ENCODE results near the gene FTCD. TPM values are rescaled to one million over a fixed set of nuclear protein-coding genes. Genes with fewer than 3 reads are reported as not detected.

FTCD gene
- total RNA-seq, 1 donor from 2014 or later, result 0.33 TPM

GRCh38 chr21:46118316-46119143 is 36.8 kb downstream of the FTCD start:
- TF ChIP-seq CTCF (IDR thresholded peaks at IDR 0.05; ENCODE audit: insufficient read depth, low read length, poor library complexity, severe bottlenecking), result no peak
- Histone ChIP-seq H3K4me3 (ENCODE audit: low read depth, low read length) (no peak overlapping the region), H3K27me3 (ENCODE audit: control insufficient read depth, insufficient read depth, low read length) (no peaks in the 10 kb centered on the region), H3K36me3 (ENCODE audit: control insufficient read depth, insufficient read depth, low read length) (peaks cover 2% of the 10 kb centered on the region)
- no peak for DNase-seq (ENCODE audit: low read depth)

- no peak for DNase-seq (ENCODE audit: low read depth)
- Histone ChIP-seq H3K4me3 (ENCODE audit: low read depth, low read length) (no peak overlapping the region), H3K27me3 (ENCODE audit: control insufficient read depth, insufficient read depth, low read length) (no peaks in the 10 kb centered on the region), H3K36me3 (ENCODE audit: control insufficient read depth, insufficient read depth, low read length) (peaks cover 2% of the 10 kb centered on the region)
- TF ChIP-seq CTCF (IDR thresholded peaks at IDR 0.05; ENCODE audit: insufficient read depth, low read length, poor library complexity, severe bottlenecking), result no peak
Observed at GRCh38 chr21:46117586-46118315, 37.6 kb downstream of the FTCD start.

- no peak overlapping the region for H3K4me3 ChIP-seq (ENCODE audit: low read depth, low read length)
Observed at GRCh38 chr21:46116776-46117585, 38.4 kb downstream of the FTCD start.

GRCh38 chr21:46116189-46116775 is 39.1 kb downstream of the FTCD start:
- DNase-seq (ENCODE audit: low read depth), result no peak
- Histone ChIP-seq H3K27me3 (ENCODE audit: control insufficient read depth, insufficient read depth, low read length) (no peaks in the 10 kb centered on the region), H3K4me3 (ENCODE audit: low read depth, low read length) (no peak overlapping the region), H3K36me3 (ENCODE audit: control insufficient read depth, insufficient read depth, low read length) (peaks cover 2% of the 10 kb centered on the region)
- TF ChIP-seq CTCF (IDR thresholded peaks at IDR 0.05; ENCODE audit: insufficient read depth, low read length, poor library complexity, severe bottlenecking), result no peak

More at GRCh38 chr21:46116776-46117585, 38.4 kb downstream of the FTCD start:
- no peak for DNase-seq (ENCODE audit: low read depth)
- peaks cover 2% of the 10 kb centered on the region for H3K36me3 ChIP-seq (ENCODE audit: control insufficient read depth, insufficient read depth, low read length)
- no peak for TF ChIP-seq CTCF (IDR thresholded peaks at IDR 0.05; ENCODE audit: insufficient read depth, low read length, poor library complexity, severe bottlenecking)
- H3K27me3 ChIP-seq (ENCODE audit: control insufficient read depth, insufficient read depth, low read length), result no peaks in the 10 kb centered on the region

GRCh38 chr21:46115441-46116188 is 39.8 kb downstream of the FTCD start:
- TF ChIP-seq CTCF (IDR thresholded peaks at IDR 0.05; ENCODE audit: insufficient read depth, low read length, poor library complexity, severe bottlenecking), result no peak

More at GRCh38 chr21:46115441-46116188, 39.8 kb downstream of the FTCD start:
- Histone ChIP-seq H3K27me3 (ENCODE audit: control insufficient read depth, insufficient read depth, low read length) (no peaks in the 10 kb centered on the region), H3K36me3 (ENCODE audit: control insufficient read depth, insufficient read depth, low read length) (peaks cover 1% of the 10 kb centered on the region), H3K4me3 (ENCODE audit: low read depth, low read length) (no peak overlapping the region)
- no peak for DNase-seq (ENCODE audit: low read depth)
